Muscle layer of duodenum (tissue), 2 donors: Measurements from ENCODE around the gene TMSB15B.
"Not testable (repeated sequence)": the region's sequence is repeated elsewhere in the genome, so short reads cannot be mapped to it uniquely, and the experiment has no call there.

Experiments used
- H3K27ac ChIP-seq: one replicate; pipeline ENCODE4 v1.7.0; 2013; ENCODE audit warnings: mild to moderate bottlenecking, low read length
- H3K27me3 ChIP-seq: one replicate; pipeline ENCODE4 v1.7.0; 2013; ENCODE audit warnings: low read depth, mild to moderate bottlenecking, control low read depth, low read length
- H3K36me3 ChIP-seq, 2 donors: one replicate each; pipeline ENCODE4 v1.7.0; 2013; ENCODE audit warnings: low read length in 2 of 2, control low read depth in 1 of 2, mild to moderate bottlenecking in 1 of 2; ENCODE audit not compliant: insufficient read depth in 2 of 2, control insufficient read depth in 1 of 2
- H3K4me1 ChIP-seq, 2 donors: one replicate each; pipeline ENCODE4 v1.7.0; 2013; ENCODE audit warnings: low read length in 2 of 2, mild to moderate bottlenecking in 2 of 2, control low read depth in 1 of 2, moderate library complexity in 1 of 2; ENCODE audit not compliant: insufficient read depth in 2 of 2, control insufficient read depth in 1 of 2
- H3K4me3 ChIP-seq, 2 donors: one replicate each; pipeline ENCODE4 v1.7.0; 2013; ENCODE audit warnings: low read length in 2 of 2, low read depth in 1 of 2, mild to moderate bottlenecking in 1 of 2
- H3K9me3 ChIP-seq, 2 donors: one replicate each; pipeline ENCODE4 v1.7.0; 2013; ENCODE audit warnings: low read length in 2 of 2, control low read depth in 1 of 2, mild to moderate bottlenecking in 1 of 2; ENCODE audit not compliant: control insufficient read depth in 1 of 2
- donor health status: healthy.

Gene TMSB15B

DNA sequence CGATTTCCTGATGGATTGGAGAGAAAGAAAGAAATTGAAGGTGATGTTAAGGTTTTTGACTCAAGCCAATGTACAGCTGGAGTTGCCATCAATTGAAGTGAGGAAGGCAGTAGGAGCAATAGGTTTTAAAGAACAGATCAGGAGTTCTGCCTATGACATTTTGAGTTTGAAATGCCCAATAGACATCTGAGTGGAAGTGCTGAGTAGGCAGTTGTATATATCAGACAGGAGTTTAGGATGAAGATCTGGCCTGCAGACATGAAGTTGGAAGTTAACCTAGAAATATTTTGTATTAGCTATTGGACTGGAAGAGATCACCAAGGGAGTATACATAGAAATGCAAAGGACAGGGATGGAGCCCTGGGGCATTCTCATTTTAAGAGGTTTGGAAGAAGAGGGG is 12.9 kb upstream of the TMSB15B start:
- Histone ChIP-seq H3K27me3 (no peaks in the 10 kb centered on the region), H3K36me3 (no peaks in the 10 kb centered on the region), H3K27ac (no peak overlapping the region), H3K4me3 (no peak overlapping the region), H3K4me1 (no peaks in the 10 kb centered on the region), H3K9me3 (no peaks in the 10 kb centered on the region)

DNA sequence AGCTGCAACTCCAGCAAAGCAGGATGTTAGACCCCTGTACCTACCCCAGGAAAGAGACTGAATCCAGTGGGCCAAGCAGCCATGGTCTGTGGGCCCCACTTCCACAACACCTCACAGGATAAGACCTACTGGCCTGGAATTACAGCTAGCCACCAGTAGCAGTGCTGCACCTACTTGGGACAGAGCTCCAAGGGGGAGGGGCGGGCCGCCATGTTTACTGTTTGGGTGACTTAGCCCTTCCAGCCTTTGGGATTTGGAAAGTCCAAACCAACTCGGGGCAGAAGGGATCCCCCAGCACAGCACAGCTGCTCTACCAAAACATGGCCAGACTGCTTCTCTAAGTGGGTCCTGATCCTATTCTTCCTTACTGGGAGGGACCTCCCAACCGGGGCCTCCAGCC is 9.1 kb upstream of the TMSB15B start:
- Histone ChIP-seq H3K27me3 (no peaks in the 10 kb centered on the region), H3K36me3 (no peaks in the 10 kb centered on the region), H3K4me1 (no peaks in the 10 kb centered on the region), H3K9me3 (no peaks in the 10 kb centered on the region), H3K4me3 (no peak overlapping the region), H3K27ac (no peak overlapping the region)

DNA sequence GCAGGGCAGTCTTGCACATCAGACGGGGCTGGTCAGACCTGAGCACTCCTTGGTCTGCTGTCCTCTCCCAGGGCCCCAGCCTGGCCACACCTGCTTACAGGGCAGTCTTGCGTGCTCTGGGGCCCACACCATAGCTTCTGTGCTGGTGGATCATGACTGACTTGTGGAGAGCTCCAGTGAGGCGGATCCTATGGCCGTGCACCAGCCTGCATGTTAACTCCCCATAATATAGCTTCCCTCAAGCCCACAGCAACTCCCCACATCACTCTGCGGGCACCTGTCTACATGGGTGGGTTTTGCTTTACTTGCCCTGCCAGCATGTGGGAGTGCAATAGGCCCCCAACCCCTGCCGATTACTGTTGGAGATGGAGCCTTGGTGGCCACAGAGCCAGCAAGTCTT is 8.2 kb upstream of the TMSB15B start:
- no peak overlapping the region for H3K27ac ChIP-seq
- no peaks in the 10 kb centered on the region for H3K9me3 ChIP-seq
- no peaks in the 10 kb centered on the region for H3K4me1 ChIP-seq
- no peaks in the 10 kb centered on the region for H3K27me3 ChIP-seq
- H3K36me3 ChIP-seq: no peaks in the 10 kb centered on the region
- no peak overlapping the region for H3K4me3 ChIP-seq

DNA sequence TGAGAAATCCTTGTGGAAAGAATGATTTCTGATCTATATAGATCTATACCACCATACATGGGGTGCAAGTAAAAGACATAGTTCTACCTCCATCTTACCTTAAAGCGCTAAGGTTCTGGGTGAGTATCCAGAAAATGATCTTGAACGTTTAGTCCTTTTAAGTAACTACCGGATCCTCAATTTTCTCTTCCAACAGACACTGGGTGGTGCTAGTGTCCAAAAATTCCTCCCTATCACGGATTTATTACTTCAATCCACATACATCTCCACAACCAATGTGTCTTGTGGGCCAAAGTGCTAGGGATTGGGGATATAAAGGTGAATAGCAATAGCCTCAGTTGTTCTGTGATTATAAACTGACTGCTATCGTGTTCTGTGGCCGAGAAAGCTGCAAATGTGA is 1.8 kb upstream of the TMSB15B start:
- not testable (repeated sequence) for H3K4me1 ChIP-seq, H3K27me3 ChIP-seq, H3K4me3 ChIP-seq

DNA sequence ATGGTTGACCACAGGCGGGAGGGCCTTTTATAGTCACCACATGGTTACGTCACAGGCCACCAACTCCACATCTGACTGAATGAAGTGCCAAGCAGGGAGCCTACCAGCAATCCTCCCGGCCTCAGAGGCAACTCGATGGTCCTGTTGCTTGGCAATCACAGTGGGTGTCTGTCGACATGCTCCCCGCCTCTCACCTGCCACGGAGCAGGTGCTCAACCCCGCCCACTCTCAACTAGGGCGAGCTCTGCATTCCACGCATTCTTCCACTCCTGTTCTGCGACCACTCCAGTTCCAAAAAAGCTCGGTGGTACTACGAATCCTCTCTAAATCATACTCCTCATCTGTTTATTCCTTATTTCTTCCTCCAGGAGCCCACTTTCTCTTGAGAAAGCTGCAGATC is 21.1 kb downstream of the TMSB15B start:
- H3K4me1 ChIP-seq, H3K9me3 ChIP-seq, H3K36me3 ChIP-seq, H3K27ac ChIP-seq, H3K4me3 ChIP-seq, H3K27me3 ChIP-seq: not testable (repeated sequence)

More for the DNA sequence above, 1.8 kb upstream of the TMSB15B start:
- H3K9me3 ChIP-seq, H3K36me3 ChIP-seq, H3K27ac ChIP-seq: not testable (repeated sequence)

DNA sequence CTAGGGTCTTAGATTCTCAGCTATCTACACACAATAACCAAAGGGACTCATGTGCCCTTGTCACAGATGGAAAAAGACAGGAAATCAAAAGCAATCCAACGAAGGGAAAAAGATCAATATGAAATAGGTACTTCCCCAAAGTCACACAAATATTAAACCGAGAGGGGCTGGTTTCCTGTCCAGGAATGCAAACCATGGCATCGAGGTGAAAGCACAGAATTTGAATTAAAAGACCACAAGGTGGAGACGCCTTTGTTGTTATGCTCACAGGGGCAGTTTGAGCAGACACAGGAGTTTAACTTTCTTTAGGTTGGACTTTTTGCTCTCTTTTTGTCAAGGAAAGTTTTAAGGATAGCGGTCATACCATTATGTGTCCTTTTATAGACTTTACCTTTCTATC is 36.8 kb downstream of the TMSB15B start:
- Histone ChIP-seq H3K4me1 (no peaks in the 10 kb centered on the region), H3K27me3 (no peaks in the 10 kb centered on the region), H3K36me3 (no peaks in the 10 kb centered on the region), H3K4me3 (no peak overlapping the region), H3K27ac (no peak overlapping the region), H3K9me3 (no peaks in the 10 kb centered on the region)

DNA sequence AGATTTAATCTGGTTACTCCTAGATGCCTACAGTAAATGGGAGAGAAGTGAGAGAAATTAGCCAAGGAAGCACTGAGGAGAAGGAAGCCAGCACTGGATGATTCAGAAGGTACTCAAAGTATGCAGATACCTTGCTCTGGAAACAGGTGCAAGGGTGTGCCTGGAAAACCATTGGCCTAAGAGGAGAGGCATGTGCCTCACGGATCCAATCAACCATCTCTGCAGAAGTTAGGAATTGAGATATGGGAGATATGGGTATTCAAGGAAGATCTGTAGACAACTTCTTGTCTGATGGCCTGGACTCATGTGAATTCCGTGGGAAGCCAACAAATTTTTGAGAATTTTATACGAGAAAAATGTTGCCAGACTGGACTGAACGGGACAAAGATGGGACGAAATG is 46.4 kb downstream of the TMSB15B start:
- Histone ChIP-seq H3K9me3 (no peaks in the 10 kb centered on the region), H3K4me3 (no peak overlapping the region), H3K27me3 (no peaks in the 10 kb centered on the region), H3K27ac (no peak overlapping the region), H3K4me1 (no peaks in the 10 kb centered on the region), H3K36me3 (no peaks in the 10 kb centered on the region)

DNA sequence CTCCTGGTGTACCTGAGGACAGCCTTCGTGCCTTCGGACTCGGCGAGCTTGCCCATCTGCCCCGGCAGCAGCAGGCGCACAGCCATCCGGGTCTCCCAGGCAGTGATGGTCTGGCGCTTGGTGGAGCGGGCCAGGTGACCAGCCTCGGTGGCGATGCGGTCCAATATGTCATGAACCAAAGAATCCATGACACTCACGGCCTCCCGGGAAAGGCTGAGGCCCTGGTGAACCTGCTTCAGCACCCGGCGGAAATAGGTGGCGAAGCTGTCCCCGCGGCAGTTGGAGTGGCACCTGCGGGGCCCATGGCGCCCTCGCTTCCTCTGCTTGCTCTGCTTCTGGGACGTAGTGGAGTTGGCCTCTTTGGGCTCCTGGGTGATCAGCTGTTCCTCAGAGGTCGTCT is 50.7 kb downstream of the TMSB15B start:
- Histone ChIP-seq H3K27me3 (no peaks in the 10 kb centered on the region), H3K4me1 (no peaks in the 10 kb centered on the region), H3K4me3 (no peak overlapping the region)

DNA sequence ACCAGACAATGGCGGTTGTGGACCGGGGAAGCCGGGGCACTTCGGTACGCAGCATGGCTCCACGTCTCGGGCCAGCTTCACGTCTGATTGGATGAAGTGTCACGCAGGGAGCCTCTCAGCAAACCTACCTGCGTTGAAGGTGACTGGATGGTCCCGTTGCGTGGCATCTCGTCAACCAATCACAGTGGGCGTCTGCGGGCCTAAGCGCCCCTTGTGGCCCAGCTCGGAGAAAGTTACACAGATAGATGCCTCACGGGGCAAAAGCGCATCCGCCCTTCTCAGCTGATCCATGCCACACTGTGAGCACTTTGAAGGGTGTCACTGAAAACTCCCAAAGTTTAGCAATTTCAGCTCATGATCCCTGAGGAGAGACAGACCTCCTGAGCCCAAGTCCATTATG is 51.2 kb downstream of the TMSB15B start, which contains the start of gene H2BW1:
Gene H2BW1, minus strand, starts transcription at position 103 of the 400 bp plus-strand sequence. CDS start 132 bp downstream, outside the sequence.
- H3K9me3 ChIP-seq: no peaks in the 10 kb centered on the region
- no peak within 1 kb of the TSS for H3K27ac ChIP-seq
- H3K36me3 ChIP-seq: no peaks in the 10 kb centered on the region
- no peak within 1 kb of the TSS for H3K4me3 ChIP-seq
- no peaks in the 10 kb centered on the region for H3K4me1 ChIP-seq
- H3K27me3 ChIP-seq: no peaks in the 10 kb centered on the region

More for the DNA sequence above, 50.7 kb downstream of the TMSB15B start:
- Histone ChIP-seq H3K9me3 (no peaks in the 10 kb centered on the region), H3K27ac (no peak overlapping the region), H3K36me3 (no peaks in the 10 kb centered on the region)

DNA sequence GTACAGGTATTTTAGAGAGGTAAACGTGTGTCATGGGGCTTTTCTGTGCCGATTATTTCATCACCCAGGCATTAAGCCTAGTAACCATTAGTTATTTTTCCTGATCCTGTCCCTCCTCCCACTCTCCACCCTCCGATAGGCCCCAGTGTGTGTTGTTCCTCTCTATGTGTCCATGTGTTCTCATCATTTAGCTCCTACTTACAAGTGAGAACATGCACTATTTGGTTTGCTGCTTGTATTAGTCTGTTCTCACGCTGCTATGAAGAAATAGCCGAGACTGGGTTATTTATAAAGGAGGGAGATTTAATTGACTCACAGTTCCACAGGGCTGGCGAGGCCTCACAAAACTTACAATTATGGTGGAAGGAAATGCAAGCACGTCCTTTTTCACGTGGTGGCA is 53.1 kb downstream of the TMSB15B start:
- not testable (repeated sequence) for H3K27ac ChIP-seq, H3K36me3 ChIP-seq, H3K9me3 ChIP-seq, H3K4me1 ChIP-seq, H3K27me3 ChIP-seq, H3K4me3 ChIP-seq
